ENCODE results near the gene DHX29.

- TF ChIP-seq CTCF (IDR thresholded peaks at IDR 0.05) (no peak), EZH2 (IDR thresholded peaks at IDR 0.05; ENCODE audit: borderline replicate concordance, insufficient read depth, low read depth, low read length, poor library complexity, severe bottlenecking) (no peak)
Observed at GRCh38 chr5:55307383-55308253, at the start of gene DHX29, which contains the start of gene MTREX.
